Bronchial epithelial cell (primary cell): ENCODE results near the gene ROS1. TPM values are rescaled to one million over a fixed set of nuclear protein-coding genes. Genes with fewer than 3 reads are reported as not detected.
"Not testable (repeated sequence)": the region's sequence is repeated elsewhere in the genome, so short reads cannot be mapped to it uniquely, and the experiment has no call there.

ENCODE experiments used
- DNase-seq: peaks from one replicate; pipeline ENCODE4 v3.0.0-alpha.2; 2010; ENCODE audit warnings: low read depth
- FAIRE-seq: peaks from 2 replicates; lab custom pipeline; 2011; peaks lifted over from hg19 to GRCh38; lab: Jason Lieb, UNC
- H3K27me3 ChIP-seq: 2 replicates; pipeline ENCODE4 v1.5.1; 2011; ENCODE audit warnings: low read length; ENCODE audit not compliant: control insufficient read depth, insufficient read depth
- H3K36me3 ChIP-seq: 2 replicates; pipeline ENCODE4 v1.5.1; 2011; ENCODE audit warnings: low read length; ENCODE audit not compliant: control insufficient read depth, insufficient read depth
- H3K4me3 ChIP-seq: 2 replicates; pipeline ENCODE4 v1.5.1; 2011; ENCODE audit warnings: mild to moderate bottlenecking, low read depth, low read length, control low read depth
- total RNA-seq: library from RNA; depleted of rRNA; stranded (reverse); fragments of >200 nt; gene quantifications from 2 replicates; pipeline ENCODE4 v1.2.1, GENCODE V29; 2014
- TF ChIP-seq, protein P1 (sequence below): IDR thresholded peaks from 2 replicates; pipeline ENCODE4 v1.5.1; 2011; ENCODE audit warnings: mild to moderate bottlenecking, moderate library complexity, low read length, control low read depth, inconsistent platforms; ENCODE audit not compliant: insufficient read depth, severe bottlenecking

Gene ROS1
- total RNA-seq, 1 donor from 2014 or later, result 0.26 TPM

DNA sequence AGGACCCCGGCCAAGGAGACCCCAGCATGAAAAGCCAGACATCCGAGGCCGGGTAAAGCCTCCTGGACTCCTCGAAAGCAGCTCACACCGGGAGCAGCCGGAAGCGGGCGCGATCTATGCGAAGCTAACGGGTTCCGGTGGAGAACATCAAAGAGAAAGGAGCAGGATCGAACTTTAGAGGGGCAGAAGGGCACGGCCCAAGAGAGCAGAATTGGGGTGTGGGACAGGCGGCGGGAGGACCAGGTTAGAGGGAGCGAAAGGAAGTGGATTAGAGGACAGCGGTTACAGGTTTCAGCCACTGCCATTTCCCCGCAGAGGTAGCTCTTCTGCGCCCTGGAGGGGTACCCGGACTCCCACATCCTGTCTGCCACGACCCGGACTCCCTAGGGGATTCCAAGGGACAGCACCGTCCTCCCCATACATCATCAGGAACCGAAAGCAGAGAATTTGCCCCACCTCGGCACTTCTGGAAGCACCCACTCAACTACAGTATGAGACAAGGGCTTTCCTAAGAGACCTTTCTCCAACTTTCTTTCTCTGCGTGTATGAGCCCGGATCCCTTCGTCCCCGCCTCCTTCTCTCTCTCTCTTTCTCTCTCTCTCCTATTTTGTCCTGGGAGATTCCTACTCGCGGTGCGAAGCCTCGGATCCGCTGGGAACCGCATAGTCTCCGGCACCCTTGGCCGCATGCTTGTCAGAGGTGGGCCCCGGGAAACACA is 160.9 kb downstream of the ROS1 start:
- TF ChIP-seq, protein P1, sequence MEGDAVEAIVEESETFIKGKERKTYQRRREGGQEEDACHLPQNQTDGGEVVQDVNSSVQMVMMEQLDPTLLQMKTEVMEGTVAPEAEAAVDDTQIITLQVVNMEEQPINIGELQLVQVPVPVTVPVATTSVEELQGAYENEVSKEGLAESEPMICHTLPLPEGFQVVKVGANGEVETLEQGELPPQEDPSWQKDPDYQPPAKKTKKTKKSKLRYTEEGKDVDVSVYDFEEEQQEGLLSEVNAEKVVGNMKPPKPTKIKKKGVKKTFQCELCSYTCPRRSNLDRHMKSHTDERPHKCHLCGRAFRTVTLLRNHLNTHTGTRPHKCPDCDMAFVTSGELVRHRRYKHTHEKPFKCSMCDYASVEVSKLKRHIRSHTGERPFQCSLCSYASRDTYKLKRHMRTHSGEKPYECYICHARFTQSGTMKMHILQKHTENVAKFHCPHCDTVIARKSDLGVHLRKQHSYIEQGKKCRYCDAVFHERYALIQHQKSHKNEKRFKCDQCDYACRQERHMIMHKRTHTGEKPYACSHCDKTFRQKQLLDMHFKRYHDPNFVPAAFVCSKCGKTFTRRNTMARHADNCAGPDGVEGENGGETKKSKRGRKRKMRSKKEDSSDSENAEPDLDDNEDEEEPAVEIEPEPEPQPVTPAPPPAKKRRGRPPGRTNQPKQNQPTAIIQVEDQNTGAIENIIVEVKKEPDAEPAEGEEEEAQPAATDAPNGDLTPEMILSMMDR, result no peak
- Histone ChIP-seq H3K27me3 (peaks cover 60% of the 10 kb centered on the region), H3K4me3 (no peak overlapping the region), H3K36me3 (no peaks in the 10 kb centered on the region)
- DNase-seq (no peak), FAIRE-seq (no peak)

DNA sequence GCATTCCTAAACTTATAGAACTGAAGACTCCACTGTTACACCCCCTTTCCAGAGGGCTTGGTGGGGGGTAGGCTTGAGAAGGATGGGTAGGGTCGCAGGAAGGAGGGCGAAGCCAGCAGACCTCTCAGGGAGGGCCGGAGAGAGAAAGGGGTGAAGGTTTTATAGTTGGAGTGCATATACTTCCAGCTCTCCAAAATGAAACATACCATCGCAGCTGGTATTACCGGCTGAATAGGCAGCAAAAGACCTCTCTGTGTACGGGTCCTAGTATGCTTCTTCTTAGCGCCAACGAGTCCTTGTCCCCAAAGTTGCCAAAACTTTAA is 161.4 kb downstream of the ROS1 start:
- no peak for FAIRE-seq
- Histone ChIP-seq H3K4me3 (no peak overlapping the region), H3K27me3 (peaks cover 59% of the 10 kb centered on the region), H3K36me3 (no peaks in the 10 kb centered on the region)
- no peak for DNase-seq
- TF ChIP-seq, protein P1, result no peak

DNA sequence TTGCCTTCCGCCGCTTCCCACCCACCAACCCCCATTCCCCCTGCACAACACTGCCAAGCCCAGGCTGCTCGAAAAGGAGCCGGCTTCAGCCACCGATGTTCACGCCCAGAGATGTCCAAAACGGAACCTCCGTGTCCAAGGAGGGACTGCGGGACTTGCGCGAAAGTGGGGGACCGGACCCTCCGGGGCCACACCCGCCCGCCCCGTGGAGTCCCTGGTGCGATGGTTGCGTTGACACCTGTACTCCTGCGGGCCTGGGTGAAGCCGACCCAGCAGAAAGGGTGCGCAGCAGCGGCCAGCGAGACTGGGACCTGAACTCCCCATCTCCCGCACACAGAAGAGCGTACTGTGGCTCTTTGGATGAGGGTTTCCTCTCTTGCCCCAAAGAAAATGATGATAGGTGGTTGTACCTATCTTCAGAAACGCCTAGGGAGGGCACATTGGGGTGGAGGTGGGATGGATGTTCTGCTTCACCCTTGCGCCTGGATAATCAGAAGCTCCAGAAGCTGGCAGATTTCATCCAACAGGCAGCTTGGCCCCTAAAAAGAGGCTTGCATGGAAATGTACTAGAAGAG is 162.3 kb downstream of the ROS1 start:
- H3K27me3 ChIP-seq, result peaks cover 52% of the 10 kb centered on the region
- TF ChIP-seq, protein P1, result no peak
- FAIRE-seq, result no peak
- no peak for DNase-seq
- H3K4me3 ChIP-seq, result no peak overlapping the region
- no peaks in the 10 kb centered on the region for H3K36me3 ChIP-seq

DNA sequence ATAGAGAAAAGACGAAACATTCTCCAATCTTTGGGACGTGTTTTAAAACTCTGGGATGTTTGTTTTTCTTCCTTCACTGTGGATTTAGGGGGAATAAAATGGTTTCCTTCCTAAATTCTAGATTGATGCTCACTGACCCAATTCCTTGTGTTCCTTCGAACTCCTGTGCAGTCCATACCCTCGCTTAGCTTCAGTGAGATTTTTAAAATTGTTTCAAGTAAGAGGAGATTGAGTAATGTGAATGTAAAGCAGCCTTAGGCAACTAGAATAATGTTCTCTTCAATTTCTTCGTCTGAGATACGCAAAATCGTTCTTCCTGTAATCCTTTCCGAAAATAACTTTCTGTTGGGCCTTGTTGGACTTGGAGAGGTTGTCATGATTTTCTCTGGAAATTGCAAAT is 162.9 kb downstream of the ROS1 start:
- no peak for FAIRE-seq
- TF ChIP-seq, protein P1, result no peak
- Histone ChIP-seq H3K27me3 (peaks cover 46% of the 10 kb centered on the region), H3K4me3 (no peak overlapping the region), H3K36me3 (no peaks in the 10 kb centered on the region)
- DNase-seq, result no peak

DNA sequence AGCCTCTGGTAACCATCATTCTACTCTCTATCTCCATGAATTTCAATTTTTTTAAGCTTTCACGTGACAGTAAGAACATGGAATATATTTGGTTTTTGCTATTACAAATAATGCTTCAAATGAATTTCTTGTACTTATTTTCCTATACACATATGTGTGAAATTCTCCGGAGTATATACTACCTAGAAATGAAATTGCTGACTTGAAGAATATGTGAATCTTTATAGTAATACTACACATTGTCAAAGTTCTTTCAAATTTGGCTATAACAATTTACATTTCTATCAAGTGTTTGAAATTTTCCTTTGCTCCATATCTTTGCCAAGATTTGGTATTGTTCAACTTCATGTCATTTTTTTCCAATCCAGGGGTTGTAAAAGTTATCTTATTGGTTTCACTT is 172.0 kb downstream of the ROS1 start:
- FAIRE-seq (no peak), DNase-seq (no peak)
- TF ChIP-seq, protein P1, result no peak
- H3K27me3 ChIP-seq, result peaks cover 2% of the 10 kb centered on the region
- H3K36me3 ChIP-seq, result no peaks in the 10 kb centered on the region
- H3K4me3 ChIP-seq, result no peak overlapping the region

DNA sequence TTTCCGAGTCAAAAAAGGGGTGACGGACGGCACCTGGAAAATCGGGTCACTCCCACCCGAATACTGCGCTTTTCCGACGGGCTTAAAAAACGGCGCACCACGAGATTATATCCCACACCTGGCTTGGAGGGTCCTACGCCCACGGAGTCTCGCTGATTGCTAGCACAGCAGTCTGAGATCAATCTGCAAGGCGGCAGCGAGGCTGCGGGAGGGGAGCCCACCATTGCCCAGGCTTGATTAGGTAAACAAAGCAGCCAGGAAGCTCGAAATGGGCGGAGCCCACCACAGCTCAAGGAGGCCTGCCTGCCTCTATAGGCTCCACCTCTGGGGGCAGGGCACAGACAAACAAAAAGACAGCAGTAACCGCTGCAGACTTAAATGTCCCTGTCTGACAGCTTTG is 180.8 kb downstream of the ROS1 start:
- H3K27me3 ChIP-seq, H3K36me3 ChIP-seq, H3K4me3 ChIP-seq, DNase-seq, FAIRE-seq: not testable (repeated sequence)

DNA sequence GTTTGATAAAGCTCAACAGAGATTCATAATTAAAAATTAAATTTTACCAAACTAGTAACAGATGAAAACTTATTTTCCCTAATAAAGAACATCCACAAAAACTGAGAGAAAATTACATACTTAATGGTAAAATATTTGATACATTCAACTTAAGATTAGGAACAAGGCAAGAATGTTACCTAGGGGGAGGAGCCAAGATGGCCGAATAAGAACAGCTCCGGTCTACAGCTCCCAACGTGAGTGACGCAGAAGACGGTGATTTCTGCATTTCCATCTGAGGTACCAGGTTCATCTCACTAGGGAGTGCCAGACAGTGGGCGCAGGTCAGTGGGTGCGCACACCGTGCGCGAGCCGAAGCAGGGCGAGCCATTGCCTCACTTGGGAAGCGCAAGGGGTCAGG is 181.2 kb downstream of the ROS1 start:
- DNase-seq, H3K36me3 ChIP-seq, H3K27me3 ChIP-seq, FAIRE-seq, H3K4me3 ChIP-seq: not testable (repeated sequence)
